CD4-positive, alpha-beta T cell treated with Interferon alpha-2 for 1 hour (primary cell): ENCODE data around the gene RCOR1.
"Not testable (repeated sequence)": the region's sequence is repeated elsewhere in the genome, so short reads cannot be mapped to it uniquely, and the experiment has no call there.

Source experiments
- DNase-seq, 2 donors: peaks; one replicate each; pipeline ENCODE4 v3.0.0-alpha.2; 2020 to 2022

Gene RCOR1

GRCh38 chr14:102593825-102594137 lies 1.3 kb downstream of the RCOR1 start:
- no peak for DNase-seq

- DNase-seq = peak; percentile 73 to 75
These were observed 2.2 kb downstream of the RCOR1 start for GRCh38 chr14:102594514-102595175.

GRCh38 chr14:102601378-102601925 lies 9.0 kb downstream of the RCOR1 start:
- no peak for DNase-seq

- no peak for DNase-seq
These were observed 10.2 kb downstream of the RCOR1 start for GRCh38 chr14:102602421-102603292.

- no peak for DNase-seq
These were observed 11.0 kb downstream of the RCOR1 start for GRCh38 chr14:102603293-102603907.

- DNase-seq = no peak
These were observed 11.7 kb downstream of the RCOR1 start for GRCh38 chr14:102604183-102604582.

- no peak for DNase-seq
These were observed 12.6 kb downstream of the RCOR1 start for GRCh38 chr14:102605029-102605428.

GRCh38 chr14:102606296-102606695 lies 13.8 kb downstream of the RCOR1 start:
- DNase-seq = no peak

- no peak for DNase-seq
These were observed 15.6 kb downstream of the RCOR1 start for GRCh38 chr14:102608064-102608446.

GRCh38 chr14:102610968-102611811 lies 18.7 kb downstream of the RCOR1 start:
- no peak for DNase-seq

GRCh38 chr14:102616318-102616717 lies 23.9 kb downstream of the RCOR1 start:
- no peak for DNase-seq

GRCh38 chr14:102616799-102617198 lies 24.4 kb downstream of the RCOR1 start:
- no peak for DNase-seq

- not testable (repeated sequence) for DNase-seq
These were observed 26.6 kb downstream of the RCOR1 start for GRCh38 chr14:102619012-102619411.

- no peak for DNase-seq
These were observed 28.0 kb downstream of the RCOR1 start for GRCh38 chr14:102620413-102620812.

GRCh38 chr14:102622262-102622885 lies 29.9 kb downstream of the RCOR1 start:
- no peak for DNase-seq

GRCh38 chr14:102624666-102625065 lies 32.2 kb downstream of the RCOR1 start:
- no peak for DNase-seq

- DNase-seq = no peak
These were observed 33.3 kb downstream of the RCOR1 start for GRCh38 chr14:102625564-102626296.

GRCh38 chr14:102626530-102626929 lies 34.1 kb downstream of the RCOR1 start:
- no peak for DNase-seq

- no peak for DNase-seq
These were observed 36.6 kb downstream of the RCOR1 start for GRCh38 chr14:102629011-102629444.

- DNase-seq = no peak
These were observed 37.4 kb downstream of the RCOR1 start for GRCh38 chr14:102629808-102630350.

- no peak for DNase-seq
These were observed 38.0 kb downstream of the RCOR1 start for GRCh38 chr14:102630405-102630804.
